Kidney tubule cell (primary cell): ENCODE measurements around the gene POLR2B.
"Not testable (repeated sequence)": the region's sequence is repeated elsewhere in the genome, so short reads cannot be mapped to it uniquely, and the experiment has no call there.

Experiments
- DNase-seq: peaks from one replicate; pipeline ENCODE4 v3.0.0-alpha.2; 2018; ENCODE audit warnings: low spot score

The POLR2B gene

DNA sequence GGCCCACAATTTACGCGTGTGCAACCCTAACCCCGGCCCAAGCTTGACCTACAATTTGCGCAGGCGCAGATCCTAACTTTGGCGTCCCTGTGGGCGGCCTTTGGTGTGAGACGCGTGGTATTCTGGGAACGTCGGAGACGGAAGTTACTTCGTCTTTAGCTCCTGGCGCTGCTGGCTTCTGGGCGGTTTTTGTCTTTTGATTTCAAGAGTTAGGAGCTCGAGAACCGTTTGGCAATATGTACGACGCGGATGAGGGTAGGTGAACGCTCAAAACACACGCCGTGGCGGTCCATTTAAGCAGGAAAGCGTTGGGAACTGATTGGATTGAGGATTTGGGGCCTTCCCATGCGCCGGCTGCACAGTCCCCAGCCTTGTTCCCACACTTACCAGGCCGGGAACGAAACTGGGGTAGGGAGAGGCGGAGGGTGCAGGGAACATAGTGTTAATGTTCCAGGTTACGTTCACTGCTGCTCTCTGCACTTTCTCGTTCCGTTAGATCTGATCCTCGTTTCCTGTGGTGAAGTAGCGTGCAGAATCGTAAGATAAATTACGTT is at the start of gene POLR2B:
POLR2B (plus strand) TSS at position 147 of the 554 bp plus-strand sequence; CDS start at position 237, 90 bp downstream.
- peak; percentile 95 for DNase-seq

DNA sequence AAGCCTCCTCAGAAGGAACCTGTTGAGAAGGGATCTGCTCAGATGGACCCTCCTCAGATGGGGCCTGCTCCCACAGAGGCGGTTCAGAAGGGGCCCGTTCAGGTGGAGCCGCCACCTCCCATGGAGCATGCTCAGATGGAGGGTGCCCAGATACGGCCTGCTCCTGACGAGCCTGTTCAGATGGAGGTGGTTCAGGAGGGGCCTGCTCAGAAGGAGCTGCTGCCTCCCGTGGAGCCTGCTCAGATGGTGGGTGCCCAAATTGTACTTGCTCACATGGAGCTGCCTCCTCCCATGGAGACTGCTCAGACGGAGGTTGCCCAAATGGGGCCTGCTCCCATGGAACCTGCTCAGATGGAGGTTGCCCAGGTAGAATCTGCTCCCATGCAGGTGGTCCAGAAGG is 48.1 kb upstream of the POLR2B start:
- no peak for DNase-seq

DNA sequence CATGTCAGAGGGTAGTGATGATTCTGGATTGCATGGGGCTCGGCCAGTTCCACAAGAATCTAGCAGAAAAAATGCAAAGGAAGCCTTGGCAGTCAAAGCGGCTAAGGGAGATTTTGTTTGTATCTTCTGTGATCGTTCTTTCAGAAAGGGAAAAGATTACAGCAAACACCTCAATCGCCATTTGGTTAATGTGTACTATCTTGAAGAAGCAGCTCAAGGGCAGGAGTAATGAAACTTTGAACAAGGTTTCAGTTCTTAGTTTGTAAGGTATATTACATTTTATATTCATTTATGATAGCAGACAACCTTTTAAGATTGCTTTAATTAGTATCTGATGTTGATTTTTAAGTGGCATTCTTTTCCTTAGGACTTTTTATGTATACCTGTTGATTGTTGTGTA is 46.8 kb upstream of the POLR2B start:
- DNase-seq, result no peak

DNA sequence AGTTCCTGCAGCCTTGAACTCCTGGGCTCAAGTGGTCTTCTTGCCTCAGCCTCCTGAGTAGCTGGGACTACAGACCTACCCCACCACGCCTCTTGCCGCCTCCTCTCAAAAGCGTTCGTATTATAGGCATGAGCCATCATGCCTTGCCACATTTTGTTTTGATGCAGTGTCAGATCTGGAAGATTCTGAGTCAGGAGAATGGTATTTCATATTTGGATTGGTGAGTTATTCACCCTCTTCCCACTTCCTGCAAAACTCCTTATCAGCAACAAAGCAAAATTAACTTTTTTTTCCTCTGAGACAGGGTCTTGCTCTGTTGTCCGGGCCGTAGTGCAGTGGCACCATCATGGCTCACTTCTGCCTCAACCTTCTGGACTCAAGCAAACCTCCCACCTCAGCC is 41.4 kb upstream of the POLR2B start:
- peak; percentile 82 for DNase-seq

DNA sequence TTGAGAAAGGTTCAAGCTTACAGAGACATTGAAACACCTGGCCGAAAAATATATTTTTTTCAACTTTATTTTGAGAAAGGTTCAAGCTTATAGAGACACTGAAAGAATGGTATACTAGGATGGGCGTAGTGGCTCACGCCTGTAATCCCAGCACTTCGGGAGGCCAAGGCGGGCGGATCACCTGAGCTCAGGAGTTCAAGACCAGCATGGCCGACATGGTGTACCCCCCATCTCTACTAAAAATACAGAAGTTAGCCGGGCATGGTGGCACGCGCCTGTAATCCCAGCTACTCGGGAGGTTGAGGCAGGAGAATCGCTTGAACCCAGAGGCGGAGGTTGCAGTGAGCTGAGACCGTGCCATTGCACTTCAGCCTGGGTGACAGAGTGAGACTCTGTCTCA is 38.9 kb upstream of the POLR2B start:
- not testable (repeated sequence) for DNase-seq

DNA sequence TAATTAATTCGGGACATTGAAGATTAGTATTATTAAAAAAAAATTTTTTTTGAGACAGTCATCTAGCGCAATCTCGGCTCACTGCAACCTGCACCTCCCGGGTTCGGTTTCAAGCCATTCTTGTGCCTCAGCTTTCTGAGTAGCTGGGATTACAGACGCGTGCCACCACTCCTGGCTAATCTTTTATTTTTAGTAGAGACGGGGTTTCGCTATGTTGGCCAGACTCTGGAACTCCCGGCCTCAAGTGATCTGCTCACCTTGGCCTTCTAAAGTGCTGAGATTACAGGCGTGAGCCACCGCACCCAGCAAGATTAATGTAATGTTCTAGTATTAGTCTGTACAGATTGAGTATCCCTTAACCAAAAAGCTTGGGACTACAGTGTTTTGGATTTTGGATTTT is 38.3 kb upstream of the POLR2B start:
- no peak for DNase-seq

DNA sequence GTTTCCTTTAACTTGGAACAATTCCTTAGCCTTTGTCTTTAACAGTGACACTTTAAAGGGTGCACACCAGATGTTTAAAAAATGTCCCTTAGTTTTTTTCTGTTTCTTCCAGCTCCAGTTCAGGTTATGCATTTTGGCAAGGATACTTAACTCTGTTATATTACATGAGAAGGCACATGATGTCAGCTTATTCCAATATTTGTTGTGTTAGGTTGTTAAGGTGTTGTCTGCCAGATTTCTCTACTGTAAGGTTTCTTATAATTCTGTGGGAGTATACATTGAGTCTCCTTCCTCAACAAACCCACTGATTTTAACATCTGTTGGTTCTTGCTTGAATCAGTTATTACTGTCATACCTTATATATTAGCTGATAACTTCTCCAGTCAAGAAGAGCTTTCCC is 37.7 kb upstream of the POLR2B start:
- no peak for DNase-seq

DNA sequence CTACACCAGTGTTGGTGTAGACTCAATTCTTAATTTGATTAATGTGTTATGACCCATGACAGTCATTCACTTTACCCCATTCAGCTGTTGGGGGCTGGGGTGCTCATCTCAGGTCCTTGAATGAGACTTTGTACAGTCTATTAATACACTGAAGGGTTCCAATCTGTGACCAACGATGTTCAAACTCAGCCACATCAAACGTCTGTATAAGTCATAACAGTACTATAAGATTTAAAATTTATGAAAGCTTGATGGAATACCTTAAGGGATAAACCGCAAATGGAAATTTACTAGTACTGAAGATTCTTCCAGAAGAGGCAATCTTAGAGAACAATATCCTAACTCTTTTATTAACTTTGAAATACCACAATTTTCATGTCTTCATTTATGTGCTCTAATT is 37.3 kb upstream of the POLR2B start:
- DNase-seq, result no peak

DNA sequence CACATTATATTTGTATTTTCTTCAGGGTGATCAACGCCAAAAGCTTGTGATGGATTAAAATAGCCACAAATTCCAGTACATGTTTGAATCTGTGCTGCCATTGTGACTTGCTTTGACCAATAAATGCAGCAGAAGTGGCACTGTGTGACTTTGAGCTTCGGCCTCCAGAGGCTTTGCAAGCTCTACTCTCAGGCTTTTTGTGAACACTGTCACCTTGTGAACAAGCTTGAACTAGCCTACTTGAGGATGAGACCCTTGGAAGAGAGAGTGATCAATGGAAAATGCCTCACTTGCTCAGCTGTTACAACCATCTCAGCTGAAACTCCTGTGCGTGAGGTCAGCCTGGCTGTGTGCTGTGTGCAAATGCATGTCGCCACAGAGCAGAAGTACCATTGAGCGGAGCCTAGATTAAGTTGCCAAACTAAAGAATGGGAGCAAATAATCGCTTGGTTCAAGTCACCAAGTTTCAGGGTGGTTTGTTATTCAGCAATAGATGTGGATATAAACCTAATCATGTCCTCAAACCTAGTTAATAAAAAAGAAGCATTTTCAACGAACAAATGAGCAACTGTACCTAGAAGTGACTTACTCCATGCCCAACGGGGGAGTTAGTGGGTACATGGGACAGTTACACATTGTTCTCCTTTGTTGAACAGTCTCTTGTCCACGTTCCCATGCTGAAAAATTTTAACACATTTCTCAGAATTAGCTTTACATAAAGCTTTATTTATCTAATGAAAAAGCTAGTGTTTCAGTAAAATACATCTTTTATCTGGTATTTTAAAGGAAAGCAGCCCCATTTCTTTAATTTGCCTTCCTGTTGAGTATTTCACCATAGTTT is 24.8 kb upstream of the POLR2B start:
- DNase-seq, result no peak

DNA sequence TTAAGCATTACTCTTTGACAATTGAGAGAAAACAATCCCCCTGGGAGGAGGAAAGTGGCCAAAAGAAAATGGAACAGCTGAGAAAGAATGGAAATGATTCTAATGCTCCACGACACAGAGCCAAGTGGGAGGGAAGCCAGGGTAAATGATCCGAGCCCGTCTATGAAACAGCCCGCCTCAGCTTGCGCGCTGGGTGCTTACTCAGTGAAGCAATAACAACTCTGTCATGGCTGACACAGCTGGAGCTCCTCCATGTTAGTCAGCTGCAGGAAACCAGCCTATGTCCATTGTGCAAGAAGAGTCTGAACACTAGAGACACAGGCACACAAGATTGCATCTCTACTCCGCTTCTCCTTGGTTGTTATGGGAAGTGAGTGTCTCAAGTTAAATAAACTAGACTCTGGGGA is 20.6 kb upstream of the POLR2B start:
- DNase-seq, result peak; percentile 88

DNA sequence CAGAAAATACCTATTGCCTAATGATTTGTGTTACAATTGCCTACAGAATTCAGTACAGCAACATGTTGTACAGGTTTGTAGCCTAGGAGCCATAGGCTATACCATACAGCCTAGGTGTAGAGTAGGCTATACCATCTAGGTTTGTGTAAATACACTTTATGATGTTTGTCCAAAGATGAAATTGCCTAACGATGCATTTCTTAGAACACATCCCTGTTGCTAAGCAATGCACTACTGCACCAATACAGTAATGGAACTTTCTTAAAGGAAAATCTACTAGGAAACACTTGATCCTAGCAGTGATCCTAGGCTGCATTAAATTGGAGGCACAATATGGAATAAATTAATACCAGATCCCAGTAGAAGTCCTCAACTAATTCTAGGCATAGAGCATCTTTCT is 19.6 kb upstream of the POLR2B start:
- DNase-seq, result no peak

DNA sequence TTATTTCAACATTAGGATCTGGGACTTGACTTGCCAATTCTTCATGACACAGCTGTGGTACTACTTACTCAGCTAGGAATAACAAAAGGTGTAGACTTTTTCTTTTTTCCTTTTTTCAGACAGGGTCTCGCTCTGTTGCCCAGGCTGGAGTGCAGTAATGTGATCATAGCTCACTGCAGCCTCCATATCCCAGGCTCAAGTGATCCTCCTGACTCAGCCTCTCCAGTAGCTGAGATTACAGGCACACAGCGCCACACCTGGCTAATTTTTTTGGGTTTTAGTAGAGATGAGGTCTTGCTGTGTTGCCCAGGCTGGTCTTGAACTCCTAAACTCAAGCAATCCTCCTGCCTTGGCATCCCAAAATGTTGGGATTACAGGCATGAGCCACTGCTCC is 17.6 kb upstream of the POLR2B start:
- DNase-seq, result no peak

DNA sequence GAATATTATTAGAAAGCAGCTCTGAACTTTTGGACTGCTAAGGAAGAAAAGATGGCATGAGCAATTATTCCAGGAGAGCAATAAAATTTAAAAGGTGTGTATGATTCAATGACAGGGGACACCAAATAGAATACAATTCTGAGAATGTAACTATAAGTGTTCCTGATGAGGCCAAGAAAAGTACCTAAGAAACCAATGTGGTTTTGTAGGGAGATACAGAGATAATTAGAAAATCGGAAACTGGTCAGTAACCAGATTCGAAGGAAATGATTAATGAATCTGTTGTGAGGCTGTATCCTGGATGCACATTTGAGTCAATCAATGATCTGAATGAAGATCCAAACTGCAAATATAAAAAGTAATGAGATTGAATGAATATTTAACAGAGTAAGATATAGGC is 7.3 kb upstream of the POLR2B start:
- no peak for DNase-seq

DNA sequence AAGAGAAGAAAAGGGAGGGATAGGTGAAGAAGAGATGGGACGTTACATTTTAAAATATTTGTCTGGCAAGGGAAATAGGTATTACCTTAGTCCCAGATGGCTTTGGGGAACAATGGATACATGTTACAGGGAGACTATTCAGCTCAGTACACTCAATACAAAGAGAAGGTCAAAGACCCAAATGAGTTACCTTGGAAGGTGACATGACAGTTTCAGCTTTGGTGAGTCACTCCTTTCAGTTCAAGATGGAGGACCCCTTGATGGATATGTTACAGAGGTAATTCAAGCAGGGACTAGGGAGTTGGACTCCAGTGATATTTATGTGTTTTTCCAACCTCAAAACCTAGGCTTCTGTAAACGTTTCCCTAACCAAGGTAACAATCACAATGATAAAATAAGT is 6.3 kb upstream of the POLR2B start:
- no peak for DNase-seq

DNA sequence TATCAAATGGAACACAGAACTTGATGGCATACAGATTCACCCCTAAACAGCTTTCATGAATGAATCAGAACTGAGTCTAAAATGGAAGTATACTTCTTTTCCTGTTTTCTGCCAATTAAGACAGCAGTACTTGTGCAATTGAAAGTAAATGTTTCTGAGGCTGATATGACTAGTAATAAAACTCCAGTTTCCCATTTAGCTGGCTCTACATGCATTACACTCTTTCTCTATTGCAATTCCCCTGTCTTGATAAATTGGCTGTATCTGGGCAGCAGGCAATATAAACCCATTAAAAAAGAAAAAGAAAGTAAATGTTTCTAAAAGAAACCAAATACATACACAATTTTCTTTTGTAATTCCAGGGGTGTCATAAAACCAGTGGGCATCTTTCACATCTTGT is 5.9 kb upstream of the POLR2B start:
- DNase-seq, result no peak

DNA sequence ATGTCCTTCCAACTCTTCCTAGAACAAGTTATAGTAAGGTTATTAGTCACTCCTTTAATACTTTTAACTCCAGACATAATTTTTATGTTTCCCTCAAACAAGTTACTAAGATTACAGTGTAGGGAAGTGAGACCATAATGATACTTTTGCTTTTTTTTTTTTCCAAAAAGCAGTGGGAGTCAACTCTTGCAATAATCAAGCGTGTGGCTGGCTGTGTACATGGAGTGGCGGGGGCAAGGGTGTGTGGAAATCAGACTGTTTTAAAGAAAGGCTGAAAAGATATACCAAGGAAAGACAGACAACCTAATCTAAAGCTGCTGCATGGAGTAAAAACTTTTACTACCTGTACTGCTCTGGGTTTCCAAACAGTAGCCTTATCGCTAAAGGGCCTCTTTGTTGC is 5.4 kb upstream of the POLR2B start:
- no peak for DNase-seq

DNA sequence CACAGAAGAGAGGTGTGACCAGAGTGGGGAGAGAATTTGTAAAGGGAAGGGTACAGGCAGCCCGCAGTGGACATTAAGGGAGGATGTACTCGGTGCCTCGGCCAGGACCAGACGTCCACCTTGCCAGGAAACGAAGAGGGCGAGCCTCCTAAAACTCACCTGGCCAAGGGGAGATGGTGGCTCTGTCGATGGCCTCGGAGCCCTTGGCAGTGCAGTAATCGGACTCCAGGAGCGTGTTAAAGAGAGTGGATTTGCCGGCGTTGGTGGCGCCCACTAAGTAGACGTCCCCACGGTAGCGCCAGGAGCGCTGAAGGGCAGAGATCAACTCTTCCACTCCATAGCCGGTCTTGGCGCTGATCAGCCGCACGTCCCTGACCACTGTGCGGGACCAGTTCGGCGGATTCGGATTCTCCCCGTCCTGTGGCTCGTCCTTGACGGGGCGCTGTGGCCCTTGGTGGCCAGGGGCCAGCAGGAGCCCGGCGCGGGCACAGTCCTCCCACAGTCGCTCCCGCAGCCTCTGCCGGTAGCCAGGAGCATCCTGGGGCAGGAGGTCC is 2.3 kb upstream of the POLR2B start:
- peak; percentile 26 for DNase-seq

DNA sequence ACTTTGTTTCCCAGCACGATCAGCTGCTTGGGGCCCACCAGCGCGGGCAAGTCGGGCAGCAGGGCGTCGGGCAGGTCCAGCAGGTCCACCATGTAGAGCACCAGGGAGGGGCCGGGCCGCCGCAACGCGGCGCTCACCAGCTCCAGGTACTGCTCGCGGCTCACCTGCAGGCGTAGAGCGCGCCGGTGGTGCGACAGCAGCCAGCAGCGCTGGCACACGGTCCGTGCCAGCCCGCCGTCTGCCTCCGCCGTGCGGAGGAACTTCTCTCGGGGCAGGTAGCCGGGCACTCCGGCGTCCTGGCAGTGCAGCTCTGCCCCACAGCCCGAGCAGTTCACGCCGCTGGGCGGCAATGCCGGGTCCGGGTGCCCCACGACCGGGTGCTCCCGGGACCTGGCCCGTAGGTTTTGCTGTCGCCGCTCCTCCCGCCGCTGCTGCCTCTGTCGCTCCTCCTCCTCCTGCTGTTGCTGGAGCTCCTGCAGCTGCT is 1.8 kb upstream of the POLR2B start:
- DNase-seq, result peak; percentile 65

DNA sequence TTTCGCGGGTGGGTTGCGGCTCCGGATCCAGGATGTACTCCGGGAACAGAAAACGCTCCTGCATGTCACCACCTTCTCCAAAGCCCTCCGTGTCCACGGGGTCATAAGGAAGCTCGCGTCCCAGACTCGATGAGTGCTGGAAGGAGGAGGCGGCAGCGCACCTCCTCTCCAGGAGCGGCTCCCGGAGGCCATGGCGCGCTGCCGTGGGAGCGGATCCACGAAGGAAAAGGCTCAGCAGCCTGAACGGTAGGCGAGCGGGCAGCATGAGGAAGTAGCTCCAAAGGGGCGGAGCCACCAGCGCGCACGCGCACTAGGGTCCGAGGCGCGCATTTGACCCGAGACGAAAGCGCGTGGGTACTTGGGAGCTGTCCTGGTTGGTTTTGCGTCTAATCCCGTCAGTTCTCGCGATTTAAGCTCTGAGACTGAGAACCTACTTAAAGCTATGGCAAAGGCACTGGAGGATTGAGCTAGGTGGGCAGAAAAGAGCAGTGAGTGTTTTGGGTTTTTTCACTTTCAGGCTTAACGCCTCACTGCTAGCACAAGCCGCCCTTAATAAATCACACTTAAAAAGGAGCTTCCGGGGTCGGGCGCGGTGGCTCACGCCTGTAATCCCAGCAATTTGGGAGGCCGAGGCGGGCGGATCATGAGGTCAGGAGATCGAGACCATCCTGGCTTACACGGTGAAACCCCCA is 1.2 kb upstream of the POLR2B start, which contains the start of gene NOA1:
NOA1 (minus strand) TSS at position 286 of the 692 bp plus-strand sequence; CDS start at position 265, 21 bp downstream.
- peak; percentile 99 for DNase-seq

DNA sequence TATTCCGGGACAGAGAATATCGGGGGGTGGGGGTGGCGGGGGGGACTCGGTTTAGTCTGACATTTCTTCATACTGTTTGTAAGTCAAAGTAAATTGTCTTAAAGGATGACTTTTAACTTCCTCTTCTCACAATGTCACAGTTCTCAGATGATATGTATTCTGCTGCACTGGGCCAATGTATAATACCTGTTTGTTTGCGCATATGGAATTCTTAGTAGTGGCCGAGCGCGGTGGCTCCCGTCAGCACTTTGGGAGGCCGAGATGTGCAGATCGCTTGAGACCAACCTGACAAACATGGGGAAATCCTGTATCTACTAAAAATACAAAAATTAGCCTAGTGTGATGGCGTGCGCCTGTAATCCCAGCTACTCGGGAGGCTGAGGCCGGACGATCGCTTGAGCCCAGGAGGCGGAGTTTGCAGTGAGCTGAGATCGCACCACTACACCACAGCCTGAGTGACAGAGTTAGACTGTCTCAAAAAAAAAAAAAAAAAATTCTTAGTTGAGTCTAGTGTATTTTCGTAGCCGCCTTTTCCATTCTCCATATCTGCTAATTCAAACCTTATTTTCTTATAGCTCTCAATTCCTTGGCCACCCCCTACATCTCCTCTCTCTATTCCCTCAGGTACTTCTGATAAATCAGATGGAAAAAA is 851 bp downstream of the POLR2B start:
- DNase-seq, result peak; percentile 62

DNA sequence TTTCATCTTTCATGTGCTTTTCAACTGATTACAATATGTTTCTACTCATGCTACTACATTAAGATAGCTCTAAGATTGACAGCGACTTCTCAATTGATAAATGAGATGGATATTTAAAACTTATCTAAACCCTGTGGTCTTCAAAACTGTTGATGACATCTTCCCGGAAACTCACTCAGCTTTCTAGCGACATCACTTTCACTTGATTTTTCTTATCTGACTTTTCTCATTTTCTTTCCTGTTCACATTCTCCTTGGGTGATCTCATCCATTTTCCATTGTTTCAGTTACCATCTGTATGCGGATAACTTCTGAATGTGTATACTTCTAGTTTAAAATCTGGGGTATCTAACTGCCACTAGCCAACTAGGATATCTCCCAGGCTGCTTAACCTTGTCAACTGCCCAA is 3.1 kb downstream of the POLR2B start:
- peak; percentile 81 for DNase-seq

DNA sequence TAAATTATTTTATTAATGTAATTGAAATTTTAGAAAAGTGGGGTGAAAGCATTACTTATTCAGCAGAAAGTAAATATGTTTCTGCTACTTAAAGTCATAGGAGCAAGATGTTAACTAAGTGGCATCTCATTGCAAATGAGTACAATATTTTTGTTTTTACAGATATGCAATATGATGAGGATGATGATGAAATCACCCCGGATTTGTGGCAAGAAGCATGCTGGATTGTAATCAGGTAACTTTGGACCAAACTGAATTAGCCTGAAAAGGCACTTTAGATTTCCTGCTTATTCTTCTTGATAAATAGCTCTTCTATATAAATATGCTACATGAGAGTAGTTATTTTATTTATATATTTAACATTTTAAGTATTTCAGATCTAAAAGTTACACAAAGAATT is 7.5 kb downstream of the POLR2B start:
- DNase-seq, result no peak
